HG03439 (cell line): Measurements from ENCODE around the gene IL1RAP.

Experiments
- ATAC-seq: cut with Tn5 transposase; IDR thresholded peaks from one replicate; pipeline ENCODE4 v1.9.1; 2021; ENCODE audit warnings: mild to moderate bottlenecking, moderate library complexity; ENCODE audit not compliant: unreplicated experiment

Gene IL1RAP

GRCh38 chr3:190597291-190597690 is 83.4 kb downstream of the IL1RAP start:
- ATAC-seq, result no peak

- ATAC-seq, result no peak
These were observed 87.7 kb downstream of the IL1RAP start for GRCh38 chr3:190601622-190602021.

DNA sequence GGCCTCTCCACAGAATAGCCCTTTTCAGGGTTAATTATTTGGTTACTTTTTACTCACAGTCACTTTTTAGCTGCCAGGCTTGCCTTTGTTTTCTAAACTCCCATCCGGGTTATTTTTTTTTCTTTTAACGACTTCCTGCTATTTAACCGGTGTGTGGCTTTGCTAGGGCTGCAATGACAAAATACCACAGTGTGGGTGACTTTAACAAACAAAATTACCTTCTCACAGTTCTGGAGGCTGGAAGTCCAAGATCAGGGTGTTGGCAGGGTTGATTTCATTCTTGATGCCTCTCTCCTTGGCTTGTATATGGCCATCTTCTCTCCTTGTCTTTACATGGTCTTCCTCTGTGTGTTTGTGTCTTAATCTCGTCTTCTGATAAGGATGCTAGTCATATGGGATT is 91.5 kb downstream of the IL1RAP start:
- ATAC-seq, result no peak

DNA sequence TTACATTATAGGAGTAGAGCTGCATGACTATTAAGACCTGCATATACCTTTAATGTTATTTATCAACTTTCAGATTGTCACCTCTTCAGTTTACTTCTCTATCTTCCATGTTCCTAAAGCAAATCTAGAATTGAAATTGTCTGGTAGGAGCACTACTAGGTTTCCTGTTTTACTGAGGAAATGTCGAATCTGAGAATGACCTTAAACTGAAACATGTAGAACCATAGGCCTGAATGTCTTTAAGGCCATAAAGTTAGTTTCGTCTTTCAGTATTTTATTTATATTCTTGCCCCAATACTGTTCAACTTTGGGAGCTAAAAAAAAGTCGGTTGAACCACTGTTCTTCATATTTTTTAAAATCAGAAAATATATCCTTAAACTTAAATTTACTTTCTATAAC is 92.7 kb downstream of the IL1RAP start:
- ATAC-seq, result no peak

- no peak for ATAC-seq
These were observed 93.1 kb downstream of the IL1RAP start for GRCh38 chr3:190607021-190607420.

DNA sequence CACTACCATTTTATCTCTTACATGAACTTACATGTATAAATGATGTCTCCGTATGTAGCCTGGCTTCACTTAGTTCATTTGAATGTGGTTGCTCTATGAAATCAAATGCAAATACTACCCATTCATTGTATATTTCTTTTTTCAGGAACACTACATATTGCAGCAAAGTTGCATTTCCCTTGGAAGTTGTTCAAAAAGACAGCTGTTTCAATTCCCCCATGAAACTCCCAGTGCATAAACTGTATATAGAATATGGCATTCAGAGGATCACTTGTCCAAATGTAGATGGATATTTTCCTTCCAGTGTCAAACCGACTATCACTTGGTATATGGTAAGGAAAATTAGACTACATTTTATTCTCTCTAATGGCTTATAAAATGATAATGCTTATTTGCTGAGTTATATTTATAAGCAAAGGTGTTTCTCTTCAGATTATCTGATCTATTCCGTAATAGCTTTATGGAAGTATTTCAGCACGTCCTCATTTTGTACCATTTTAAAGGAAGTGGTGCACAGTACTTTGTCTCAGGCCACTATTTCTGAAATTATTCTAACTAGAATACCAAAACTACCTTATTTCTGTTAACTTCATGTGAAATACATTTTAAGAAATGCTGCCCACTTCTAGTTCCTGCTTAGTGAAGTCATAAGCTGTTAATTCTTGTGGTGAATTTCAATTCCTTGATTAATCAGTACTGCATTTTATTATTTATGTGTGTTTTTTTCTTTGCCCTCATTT is 95.1 kb downstream of the IL1RAP start:
- no peak for ATAC-seq

- ATAC-seq, result no peak
These were observed 100.6 kb downstream of the IL1RAP start for GRCh38 chr3:190614226-190615059.

DNA sequence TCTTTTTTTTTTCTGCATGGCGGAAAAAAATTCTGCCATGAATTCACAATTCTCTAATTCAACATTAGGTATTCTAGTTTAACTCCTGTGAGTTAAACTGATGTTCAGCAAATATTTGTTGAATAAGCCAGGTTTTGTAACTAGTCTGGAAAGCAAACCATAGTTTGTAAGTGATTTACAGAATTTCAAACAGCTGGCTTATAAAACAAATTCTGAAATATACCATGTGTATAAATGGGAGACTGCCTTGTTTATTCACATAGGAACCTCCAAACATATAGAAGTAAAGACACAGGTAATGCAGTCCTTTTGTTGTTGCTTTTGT is 101.1 kb downstream of the IL1RAP start:
- ATAC-seq, result no peak

DNA sequence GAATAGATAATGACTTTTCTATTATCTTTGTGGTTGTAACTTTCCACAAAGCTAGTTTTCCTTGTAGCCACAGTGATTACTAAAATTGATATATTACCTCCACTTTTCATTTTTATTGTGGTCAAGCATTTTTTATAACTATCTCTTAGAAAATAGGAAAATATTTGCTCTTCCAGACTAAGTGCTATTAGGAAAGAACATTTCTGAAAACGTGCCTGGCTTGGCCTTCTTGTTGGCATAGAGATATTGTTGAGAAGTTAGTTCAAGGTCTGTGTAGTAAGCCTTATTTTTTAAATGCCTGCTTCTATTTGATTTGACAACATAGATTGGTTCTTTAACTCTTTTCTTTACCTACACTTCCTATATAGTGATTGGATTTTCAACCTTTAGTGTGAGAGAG is 101.7 kb downstream of the IL1RAP start:
- ATAC-seq, result no peak

DNA sequence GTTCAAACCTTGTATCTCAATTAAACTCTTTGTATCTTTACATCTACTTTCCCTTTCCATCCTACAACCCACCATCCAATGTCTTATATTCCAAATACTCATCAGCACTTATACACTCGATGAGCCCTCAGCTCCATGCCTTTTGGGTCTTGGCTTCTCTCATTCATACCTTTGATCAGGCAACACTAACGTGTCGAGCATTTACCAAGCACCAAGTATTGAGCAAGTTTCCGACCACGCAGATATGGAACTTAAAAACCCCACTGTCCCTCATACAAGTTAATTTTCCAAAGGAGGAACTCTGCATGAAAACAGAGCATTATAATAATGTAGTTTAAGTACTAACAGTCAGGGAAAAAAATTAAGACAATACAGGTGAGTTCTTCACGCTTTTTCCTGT is 102.8 kb downstream of the IL1RAP start:
- ATAC-seq, result no peak

DNA sequence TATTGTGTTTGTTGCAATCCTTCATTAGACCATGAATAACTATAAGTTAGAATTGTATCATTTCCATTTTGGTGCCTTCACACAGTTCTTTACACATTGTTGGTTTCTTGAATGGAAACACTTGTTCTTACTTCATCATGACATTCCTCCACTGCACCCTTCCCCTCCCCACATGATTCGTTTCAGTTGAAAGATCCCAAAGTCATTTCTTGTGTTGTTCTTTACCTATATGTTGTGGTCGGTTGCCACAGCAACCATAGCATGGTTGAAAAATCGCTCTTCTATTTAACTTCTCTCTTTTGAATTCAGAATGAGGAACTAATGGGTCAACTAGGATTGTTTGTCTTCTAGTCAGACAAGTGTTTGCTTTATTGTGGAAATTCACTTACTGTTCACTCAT is 103.3 kb downstream of the IL1RAP start:
- ATAC-seq, result no peak

- no peak for ATAC-seq
These were observed 104.6 kb downstream of the IL1RAP start for GRCh38 chr3:190618330-190619030.

- ATAC-seq, result no peak
These were observed 105.5 kb downstream of the IL1RAP start for GRCh38 chr3:190619353-190619752.

GRCh38 chr3:190619761-190620160 is 105.9 kb downstream of the IL1RAP start:
- ATAC-seq, result no peak

GRCh38 chr3:190620886-190621608 is 107.2 kb downstream of the IL1RAP start:
- ATAC-seq, result no peak

GRCh38 chr3:190621927-190622326 is 108.0 kb downstream of the IL1RAP start:
- no peak for ATAC-seq

GRCh38 chr3:190624282-190624681 is 110.4 kb downstream of the IL1RAP start:
- ATAC-seq, result no peak

GRCh38 chr3:190626951-190627620 is 113.2 kb downstream of the IL1RAP start:
- no peak for ATAC-seq

GRCh38 chr3:190629088-190629487 is 115.2 kb downstream of the IL1RAP start:
- no peak for ATAC-seq

- ATAC-seq, result no peak
These were observed 117.4 kb downstream of the IL1RAP start for GRCh38 chr3:190631295-190631694.

DNA sequence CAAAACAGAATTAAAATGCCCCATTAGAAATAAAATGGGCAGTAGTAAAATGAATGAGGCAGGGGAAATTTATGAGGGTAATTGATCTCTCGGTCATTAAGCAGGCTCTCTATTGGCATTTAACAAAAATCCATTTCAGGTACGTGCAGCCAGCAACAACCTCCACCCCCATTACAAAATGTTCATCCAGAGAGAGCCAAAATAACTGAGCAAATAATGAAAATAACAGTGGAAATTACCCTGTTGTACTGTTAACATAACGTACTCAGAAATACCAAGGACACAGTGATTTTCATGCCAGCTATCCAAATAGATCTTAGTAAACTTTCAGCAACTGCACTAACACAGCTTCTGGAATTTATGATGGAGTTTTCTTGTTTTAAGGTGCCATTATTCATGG is 127.7 kb downstream of the IL1RAP start:
- ATAC-seq, result no peak
